ENCODE results near the gene MTNR1A. TPM values are rescaled to one million over a fixed set of nuclear protein-coding genes. Genes with fewer than 3 reads are reported as not detected.

Gene MTNR1A
- total RNA-seq, 2 experiments from 2014 or later, result not detected

DNA sequence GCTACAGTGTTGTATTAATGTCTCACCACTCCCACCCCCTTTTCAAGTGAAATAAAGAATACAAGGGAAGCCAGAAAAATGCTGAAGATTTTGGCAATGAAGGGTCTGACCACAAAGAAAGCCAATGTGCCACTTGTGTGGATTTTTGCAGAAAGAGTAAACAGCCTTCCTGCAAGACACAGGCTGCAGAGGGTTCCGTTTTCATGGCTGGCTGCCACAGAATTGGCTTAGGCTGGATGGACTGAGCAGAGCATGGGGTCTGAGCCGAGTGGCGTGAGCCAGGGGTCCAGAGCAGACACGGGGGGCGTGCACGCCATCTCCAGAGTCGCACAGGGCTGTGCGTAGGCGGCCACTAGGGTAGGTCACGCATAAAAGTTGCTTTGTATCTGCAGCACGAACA, 69.2 kb downstream of the MTNR1A start:
- H3K27ac Mint-ChIP-seq, result no peak overlapping the region
- no peak overlapping the region for H3K4me3 Mint-ChIP-seq
- ChIA-PET CTCF (no interaction called here), POLR2A (no interaction called here)
- TF ChIP-seq, protein P1, sequence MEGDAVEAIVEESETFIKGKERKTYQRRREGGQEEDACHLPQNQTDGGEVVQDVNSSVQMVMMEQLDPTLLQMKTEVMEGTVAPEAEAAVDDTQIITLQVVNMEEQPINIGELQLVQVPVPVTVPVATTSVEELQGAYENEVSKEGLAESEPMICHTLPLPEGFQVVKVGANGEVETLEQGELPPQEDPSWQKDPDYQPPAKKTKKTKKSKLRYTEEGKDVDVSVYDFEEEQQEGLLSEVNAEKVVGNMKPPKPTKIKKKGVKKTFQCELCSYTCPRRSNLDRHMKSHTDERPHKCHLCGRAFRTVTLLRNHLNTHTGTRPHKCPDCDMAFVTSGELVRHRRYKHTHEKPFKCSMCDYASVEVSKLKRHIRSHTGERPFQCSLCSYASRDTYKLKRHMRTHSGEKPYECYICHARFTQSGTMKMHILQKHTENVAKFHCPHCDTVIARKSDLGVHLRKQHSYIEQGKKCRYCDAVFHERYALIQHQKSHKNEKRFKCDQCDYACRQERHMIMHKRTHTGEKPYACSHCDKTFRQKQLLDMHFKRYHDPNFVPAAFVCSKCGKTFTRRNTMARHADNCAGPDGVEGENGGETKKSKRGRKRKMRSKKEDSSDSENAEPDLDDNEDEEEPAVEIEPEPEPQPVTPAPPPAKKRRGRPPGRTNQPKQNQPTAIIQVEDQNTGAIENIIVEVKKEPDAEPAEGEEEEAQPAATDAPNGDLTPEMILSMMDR (IDR thresholded peaks at IDR 0.05), result no peak
- no peaks in the 10 kb centered on the region for H3K36me3 Mint-ChIP-seq (ENCODE audit: low read depth)
- ATAC-seq (no peak), DNase-seq (no peak)
- H3K4me1 Mint-ChIP-seq (ENCODE audit: low read depth), result no peaks in the 10 kb centered on the region
- H3K9me3 Mint-ChIP-seq, result peaks cover 6% of the 10 kb centered on the region
- intact Hi-C loops (cut with micrococcal nuclease), result no loop called here
- peaks cover 1% of the 10 kb centered on the region for H3K27me3 Mint-ChIP-seq

DNA sequence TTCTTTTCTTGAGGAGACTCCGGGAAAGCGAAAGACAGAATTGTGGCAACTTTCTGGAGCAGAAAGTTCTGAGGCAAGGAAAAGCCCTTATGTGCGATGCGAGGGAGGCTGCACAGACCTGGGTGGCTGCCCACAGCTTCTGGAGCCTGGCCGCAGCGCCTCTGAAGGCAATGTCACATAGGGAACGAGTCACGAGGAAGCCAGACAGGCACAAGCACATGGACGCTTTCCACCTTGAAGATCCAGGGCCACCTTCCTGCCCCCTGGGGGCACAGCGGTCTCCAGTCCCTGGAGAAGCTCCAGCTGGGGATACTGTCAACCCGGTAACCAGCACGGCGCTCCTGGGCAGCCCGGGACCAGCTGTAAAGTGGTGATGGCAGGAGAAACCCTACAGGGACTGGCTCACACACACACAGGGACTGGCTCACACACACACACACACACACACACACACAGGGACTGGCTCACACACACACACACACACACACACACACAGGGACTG, 69.8 kb downstream of the MTNR1A start:
- no peak for DNase-seq
- H3K9me3 Mint-ChIP-seq, result peaks cover 3% of the 10 kb centered on the region
- TF ChIP-seq, protein P1 (IDR thresholded peaks at IDR 0.05), result no peak
- intact Hi-C loops (cut with micrococcal nuclease), result no loop called here
- no peak overlapping the region for H3K4me3 Mint-ChIP-seq
- ChIA-PET POLR2A (no interaction called here), CTCF (no interaction called here)
- no peak overlapping the region for H3K27ac Mint-ChIP-seq
- H3K27me3 Mint-ChIP-seq, result peaks cover 1% of the 10 kb centered on the region
- no peak for ATAC-seq
- no peaks in the 10 kb centered on the region for H3K4me1 Mint-ChIP-seq (ENCODE audit: low read depth)
- H3K36me3 Mint-ChIP-seq (ENCODE audit: low read depth), result no peaks in the 10 kb centered on the region

DNA sequence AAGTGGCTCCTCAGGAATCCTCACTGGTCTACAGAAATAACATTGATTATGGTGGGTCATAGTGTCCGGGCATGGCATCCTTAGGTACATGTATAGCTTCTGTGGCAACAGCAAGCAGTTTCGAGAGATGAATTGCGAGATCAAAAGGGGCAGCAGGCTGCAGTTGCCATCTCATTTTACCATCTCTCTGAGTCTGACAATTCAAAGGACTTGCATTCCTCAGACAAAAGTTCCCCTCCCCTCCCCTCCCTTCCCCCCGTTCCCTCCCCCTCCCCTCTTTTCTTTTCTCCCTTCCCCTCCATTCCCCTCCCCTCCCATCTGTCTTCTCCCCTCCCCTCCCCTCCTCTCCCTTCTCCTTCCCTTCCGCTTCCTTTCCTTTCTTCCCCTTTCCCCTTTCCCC, 70.2 kb downstream of the MTNR1A start:
- Mint-ChIP-seq H3K4me3 (no peak overlapping the region), H3K9me3 (peaks cover 2% of the 10 kb centered on the region), H3K4me1 (ENCODE audit: low read depth) (no peaks in the 10 kb centered on the region), H3K36me3 (ENCODE audit: low read depth) (no peaks in the 10 kb centered on the region), H3K27ac (no peak overlapping the region), H3K27me3 (peaks cover 1% of the 10 kb centered on the region)
- intact Hi-C loops (cut with micrococcal nuclease), result no loop called here
- no peak for ATAC-seq
- CTCF ChIA-PET, result no interaction called here
- TF ChIP-seq, protein P1 (IDR thresholded peaks at IDR 0.05), result no peak
- no peak for DNase-seq
- POLR2A ChIA-PET, result no interaction called here

GRCh38 chr4:186483656-186484055, 71.7 kb downstream of the MTNR1A start:
- no peak for ATAC-seq
- Mint-ChIP-seq H3K4me1 (ENCODE audit: low read depth) (no peaks in the 10 kb centered on the region), H3K27ac (no peak overlapping the region), H3K36me3 (ENCODE audit: low read depth) (no peaks in the 10 kb centered on the region), H3K27me3 (peaks cover 1% of the 10 kb centered on the region), H3K4me3 (no peak overlapping the region), H3K9me3 (no peaks in the 10 kb centered on the region)
- no peak for DNase-seq
- TF ChIP-seq, protein P1 (IDR thresholded peaks at IDR 0.05), result no peak
- ChIA-PET POLR2A (no interaction called here), CTCF (no interaction called here)
- intact Hi-C loops (cut with micrococcal nuclease), result no loop called here

Other genes with a start within 250 kb of the MTNR1A start
- gene FAT1, start 168.3 kb upstream of the MTNR1A start, total RNA-seq, result not detected